ENCODE results near the gene TRAFD1.
A peak's percentile ranks its signal among the peaks of the same experiment; 100 is the strongest.
"Not testable (repeated sequence)": the region's sequence is repeated elsewhere in the genome, so short reads cannot be mapped to it uniquely, and the experiment has no call there.

Gene TRAFD1
- 47.1 to 85.6 (median 53.2) reads per million in 3 experiments for total RNA-seq

GRCh38 chr12:112125250-112125999 lies at the start of gene TRAFD1:
Gene TRAFD1, plus strand, starts transcription at chr12:112125560. Its CDS starts 4,963 bp downstream, at chr12:112130523.
- DNase-seq = peak; percentile 97

- DNase-seq = no peak
Observed at GRCh38 chr12:112087055-112087850, 38.1 kb upstream of the TRAFD1 start.

- no peak for DNase-seq
Observed at GRCh38 chr12:112087851-112088250, 37.5 kb upstream of the TRAFD1 start.

DNA sequence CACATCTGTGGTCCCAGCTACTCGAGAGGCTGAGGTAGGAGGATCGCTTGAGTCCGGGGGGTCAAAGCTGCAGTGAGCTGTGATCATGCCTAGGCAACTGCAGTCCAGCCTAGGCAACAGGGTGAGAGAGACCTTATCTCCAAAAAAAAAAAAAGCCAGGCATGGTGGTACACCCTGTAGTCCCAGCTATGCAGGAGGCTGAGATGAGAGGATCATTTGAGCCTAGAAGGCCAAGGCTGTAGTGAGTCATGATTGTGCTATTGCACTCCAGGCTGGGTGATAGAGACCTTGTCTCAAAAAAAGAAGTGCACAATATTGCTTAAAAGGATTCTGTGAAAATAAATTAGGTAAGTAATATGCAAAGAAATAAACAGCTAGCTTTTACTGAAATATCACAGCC lies 33.8 kb upstream of the TRAFD1 start:
- no peak for DNase-seq

DNA sequence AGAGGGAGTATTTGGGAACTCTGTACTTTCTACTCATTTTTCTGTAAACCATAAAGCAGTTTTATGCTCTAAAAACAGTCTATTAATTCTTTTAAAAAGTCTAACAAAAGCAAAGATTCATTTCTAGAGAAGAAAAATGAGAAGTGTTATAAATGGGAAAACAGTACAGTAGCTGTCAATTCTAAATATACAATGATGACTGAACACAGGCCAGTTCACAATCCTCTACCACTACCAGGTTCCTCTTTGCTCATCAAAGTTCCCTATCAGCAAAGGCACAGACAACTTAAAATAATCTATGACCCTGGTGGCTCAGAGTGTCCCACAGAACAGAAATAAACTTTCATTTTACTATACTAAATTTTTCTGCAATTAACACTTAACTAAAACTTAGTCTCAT lies 29.3 kb upstream of the TRAFD1 start:
- DNase-seq = no peak

GRCh38 chr12:112096667-112097066 lies 28.7 kb upstream of the TRAFD1 start:
- DNase-seq = no peak

DNA sequence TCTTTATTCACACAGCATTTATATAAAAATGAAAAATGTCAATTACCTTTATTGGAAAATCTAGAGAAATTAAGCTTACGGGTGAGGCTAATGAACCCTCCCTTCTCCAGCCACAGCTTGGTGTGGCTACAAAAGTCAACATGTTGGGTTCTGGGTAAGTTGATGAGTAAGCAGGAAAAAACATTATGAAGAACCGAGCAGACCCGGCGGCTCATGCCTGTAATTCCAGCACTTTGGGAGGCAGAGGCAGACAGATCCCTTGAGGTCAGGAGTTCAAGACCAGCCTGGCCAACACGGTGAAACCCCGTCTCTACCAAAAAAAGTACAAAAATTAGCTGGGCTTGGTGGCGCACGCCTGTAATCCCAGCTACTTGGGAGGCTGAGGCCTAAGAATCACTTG lies 27.7 kb upstream of the TRAFD1 start:
- DNase-seq = no peak

- DNase-seq = not testable (repeated sequence)
Observed at GRCh38 chr12:112100500-112100899, 24.9 kb upstream of the TRAFD1 start.

- DNase-seq = no peak
Observed at GRCh38 chr12:112102127-112102526, 23.2 kb upstream of the TRAFD1 start.

DNA sequence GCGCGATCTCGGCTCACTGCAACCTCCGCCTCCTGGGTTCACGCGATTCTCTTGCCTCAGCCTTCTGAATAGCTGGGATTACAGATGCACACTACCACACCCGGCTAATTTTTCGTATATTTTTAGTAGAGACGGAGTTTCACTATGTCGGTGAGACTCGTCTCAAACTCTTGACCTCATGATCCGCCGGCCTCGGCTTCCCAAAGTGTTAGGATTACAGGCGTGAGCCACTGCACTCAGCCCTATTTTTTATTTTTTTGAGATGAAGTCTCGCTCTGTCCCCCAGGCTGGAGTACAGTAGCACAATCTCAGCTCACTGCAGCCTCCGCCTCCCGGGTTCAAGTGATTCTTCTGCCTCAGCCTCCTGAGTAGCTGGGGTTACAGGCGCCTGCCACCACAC lies 22.6 kb upstream of the TRAFD1 start:
- DNase-seq = not testable (repeated sequence)

GRCh38 chr12:112103758-112104503 lies 21.4 kb upstream of the TRAFD1 start:
- DNase-seq = no peak

- no peak for DNase-seq
Observed at GRCh38 chr12:112105891-112106290, 19.5 kb upstream of the TRAFD1 start.

DNA sequence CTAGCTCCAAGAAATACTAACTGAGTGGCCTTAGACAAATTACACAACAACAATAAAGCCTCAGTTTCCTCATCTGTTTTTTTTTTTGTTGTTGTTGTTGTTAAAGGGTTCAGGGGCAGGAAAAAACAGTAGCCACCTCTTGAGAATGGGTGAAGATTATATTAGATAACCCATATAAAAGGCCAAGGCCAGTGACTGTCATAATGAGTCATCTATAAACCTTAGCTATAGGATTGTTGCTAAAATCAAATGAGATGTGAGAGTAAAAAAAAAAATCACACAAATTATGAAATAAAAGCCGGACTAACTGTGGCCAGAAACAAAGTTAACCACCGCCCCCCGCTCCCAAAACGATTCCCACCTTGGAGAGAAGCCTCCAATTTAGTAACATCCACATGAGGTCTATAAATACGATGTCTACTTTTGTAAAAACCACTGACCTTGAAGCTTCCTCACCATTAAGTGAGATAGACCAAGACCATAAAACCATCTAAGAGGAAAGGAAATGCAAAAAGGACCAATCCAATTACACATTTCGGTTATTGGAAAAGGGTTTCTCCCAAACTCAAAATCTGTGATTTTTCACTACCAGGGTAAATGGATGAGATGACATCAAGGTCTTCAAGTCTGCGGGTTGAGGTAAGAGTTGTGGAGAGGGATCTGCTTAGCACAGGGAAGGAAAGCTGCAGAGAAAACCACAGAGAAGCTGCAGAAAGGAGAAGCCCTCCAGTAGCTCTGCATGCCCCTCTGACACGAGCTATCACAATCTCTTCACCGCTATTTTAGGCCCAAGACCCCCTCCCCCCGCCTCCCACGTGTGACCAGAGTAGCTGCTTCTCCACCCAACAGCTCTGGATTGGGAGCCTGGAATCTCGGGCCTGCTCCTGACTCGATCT lies 17.8 kb upstream of the TRAFD1 start:
- DNase-seq = no peak

- DNase-seq = peak; percentile 84
Observed at GRCh38 chr12:112108202-112109079, 16.9 kb upstream of the TRAFD1 start, which contains the start of gene NAA25. Gene NAA25, minus strand, starts transcription at chr12:112108783. Its CDS starts 10 bp downstream, at chr12:112108773.

- not testable (repeated sequence) for DNase-seq
Observed at GRCh38 chr12:112110787-112111662, 14.3 kb upstream of the TRAFD1 start.

DNA sequence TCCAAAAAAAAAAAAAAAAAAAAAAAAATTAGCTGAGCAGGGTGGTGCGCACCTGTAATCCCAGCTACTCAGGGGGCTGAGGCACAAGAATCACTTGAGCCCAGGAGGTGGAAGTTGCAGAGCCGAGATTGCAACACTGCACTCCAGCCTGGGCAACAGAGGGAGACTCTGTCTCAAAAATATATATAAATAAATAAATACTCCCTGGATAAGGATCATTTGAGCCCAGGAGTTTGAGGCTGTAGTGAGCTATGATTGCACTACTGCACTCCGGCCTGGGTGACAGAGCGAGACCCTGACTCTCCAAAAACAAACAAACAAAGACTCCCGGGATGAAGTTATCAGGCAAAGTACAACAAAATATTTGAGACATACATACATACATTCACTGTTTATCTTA lies 13.4 kb upstream of the TRAFD1 start:
- no peak for DNase-seq

DNA sequence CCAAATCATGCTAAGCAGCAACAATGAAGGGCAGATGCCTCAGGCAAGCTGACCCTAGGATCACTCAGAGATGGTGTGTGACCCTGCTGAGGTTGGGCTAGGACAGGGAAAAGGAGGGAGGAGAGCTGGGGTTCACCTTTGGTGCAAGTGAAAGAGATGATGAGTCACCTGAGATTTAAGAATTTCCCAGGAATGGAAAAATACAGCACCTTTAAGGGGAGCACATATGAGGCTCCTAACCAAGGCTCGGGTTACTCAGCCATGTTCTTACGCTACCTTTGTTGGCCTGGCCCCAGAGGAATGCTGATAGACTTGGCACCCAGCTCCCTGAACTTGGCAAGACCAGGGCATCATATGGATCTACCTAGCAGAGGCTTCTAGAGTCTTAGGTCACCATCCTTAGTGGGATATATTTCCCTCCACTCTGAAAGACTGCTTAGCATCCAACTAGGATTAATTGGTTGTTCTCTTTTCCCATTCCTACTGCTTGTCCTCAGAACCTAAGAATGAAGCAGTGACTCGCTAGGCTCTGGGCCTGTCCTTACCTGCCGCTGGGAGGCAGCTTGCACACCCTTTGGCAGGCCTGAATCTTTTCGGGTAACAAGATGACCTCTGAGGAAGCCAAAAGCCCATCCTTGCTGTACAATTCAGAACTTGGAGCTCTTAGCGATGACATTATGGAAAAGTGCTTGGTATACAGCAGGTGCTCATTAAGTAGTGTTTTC lies 12.8 kb upstream of the TRAFD1 start:
- no peak for DNase-seq

GRCh38 chr12:112115259-112116045 lies 9.9 kb upstream of the TRAFD1 start:
- DNase-seq = no peak

All from central memory CD4-positive, alpha-beta T cell (primary cell).